Esophagus (tissue), 2 donors: Measurements from ENCODE around the gene STEAP2. TPM values are rescaled to one million over a fixed set of nuclear protein-coding genes. Genes with fewer than 3 reads are reported as not detected.

Experiments used
- H3K27ac ChIP-seq, 2 donors: one replicate each; pipeline ENCODE4 v1.5.1; 2013; ENCODE audit warnings: low read depth in 2 of 2, mild to moderate bottlenecking in 2 of 2, inconsistent platforms in 1 of 2, low read length in 1 of 2, moderate library complexity in 1 of 2
- H3K27me3 ChIP-seq, 2 donors: one replicate each; pipeline ENCODE4 v1.6.1; 2013; ENCODE audit warnings: low read length in 2 of 2, control low read depth in 1 of 2, mild to moderate bottlenecking in 1 of 2; ENCODE audit not compliant: insufficient read depth in 2 of 2, control insufficient read depth in 1 of 2
- H3K36me3 ChIP-seq, 2 donors: one replicate each; pipeline ENCODE4 v1.6.1; 2013; ENCODE audit warnings: low read length in 1 of 2; ENCODE audit not compliant: control insufficient read depth in 2 of 2, insufficient read depth in 2 of 2
- H3K4me1 ChIP-seq, 2 donors: one replicate each; pipeline ENCODE4 v1.6.1; 2013; ENCODE audit warnings: low read length in 1 of 2; ENCODE audit not compliant: control insufficient read depth in 2 of 2, insufficient read depth in 2 of 2
- H3K4me3 ChIP-seq, 2 donors: one replicate each; pipeline ENCODE4 v1.5.1; 2013; ENCODE audit warnings: low read length in 2 of 2, mild to moderate bottlenecking in 2 of 2, low read depth in 1 of 2, moderate library complexity in 1 of 2
- H3K9me3 ChIP-seq, 2 donors: one replicate each; pipeline ENCODE4 v1.6.1; 2013; ENCODE audit warnings: mild to moderate bottlenecking in 2 of 2, low read depth in 1 of 2, low read length in 1 of 2, moderate library complexity in 1 of 2; ENCODE audit not compliant: control insufficient read depth in 2 of 2, insufficient read depth in 1 of 2
- WGBS, 2 donors: extraction: QIAGEN DNeasy Blood & Tissue Kit; methylation state at CpG; one replicate each; pipeline ENCODE4 v1.1.7; 2013; 5-methylcytosine and 5-hydroxymethylcytosine counted together
- polyA plus RNA-seq, 2 donors: library from polyadenylated mRNA; stranded (reverse); fragments of 200-250 nt; gene quantifications; one replicate each; pipeline ENCODE4 v1.2.3, GENCODE V29; 2013
- donor health status: healthy with polysubstance abuse.
- donor health status: Bipolar disorder and iron deficiency.

The STEAP2 gene
- polyA plus RNA-seq, 2 donors: 2.1 to 2.6 TPM

DNA sequence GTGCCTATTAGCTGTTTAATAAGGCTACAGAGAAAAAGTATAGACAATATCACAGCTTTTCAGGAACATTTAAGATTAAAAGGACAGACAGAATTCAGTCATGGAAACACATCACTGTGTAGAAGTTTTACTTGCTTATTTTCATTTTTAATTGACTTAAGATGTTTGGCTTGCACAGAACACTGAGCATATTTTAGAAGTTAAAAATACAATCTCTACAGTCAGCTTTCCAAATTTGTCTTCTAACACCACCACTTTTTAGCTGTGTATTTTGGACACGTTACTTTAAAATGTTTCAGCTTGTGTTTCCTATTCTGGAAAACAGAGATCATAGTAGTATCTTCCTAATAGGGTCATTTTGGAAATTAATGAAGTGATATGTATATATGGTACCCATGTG, 45.2 kb downstream of the STEAP2 start:
- WGBS, 2 donors: 74 to 76% methylated on average over 1 of the region's 1 CpG
- Histone ChIP-seq H3K4me3 (no peak overlapping the region), H3K27me3 (no peaks in the 10 kb centered on the region), H3K36me3 (no peaks in the 10 kb centered on the region), H3K4me1 (peaks cover 0 to 2% of the 10 kb centered on the region in 2 donors), H3K27ac (no peak overlapping the region), H3K9me3 (no peaks in the 10 kb centered on the region)

DNA sequence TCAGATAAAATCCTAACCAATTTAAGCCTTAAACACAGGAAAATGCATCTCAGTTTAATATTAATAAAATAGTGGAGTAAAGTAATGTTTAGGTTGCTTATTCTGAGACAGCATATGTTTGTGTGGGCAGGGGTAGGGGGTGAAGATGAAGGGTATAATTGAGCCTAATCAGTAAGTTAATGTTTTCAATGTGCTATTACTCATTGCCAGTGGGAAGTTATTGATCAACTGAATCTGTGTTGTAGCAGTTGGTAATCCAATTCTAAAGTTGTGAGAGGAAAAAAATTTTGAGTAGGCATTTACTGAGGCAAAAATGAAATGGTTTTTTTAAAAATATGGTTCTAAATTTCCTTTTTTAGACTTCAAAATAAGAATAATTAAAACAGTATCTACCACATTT, 49.9 kb downstream of the STEAP2 start:
- Histone ChIP-seq H3K4me3 (no peak overlapping the region), H3K4me1 (no peaks in the 10 kb centered on the region), H3K27ac (no peak overlapping the region), H3K27me3 (no peaks in the 10 kb centered on the region), H3K36me3 (no peaks in the 10 kb centered on the region), H3K9me3 (no peaks in the 10 kb centered on the region)

DNA sequence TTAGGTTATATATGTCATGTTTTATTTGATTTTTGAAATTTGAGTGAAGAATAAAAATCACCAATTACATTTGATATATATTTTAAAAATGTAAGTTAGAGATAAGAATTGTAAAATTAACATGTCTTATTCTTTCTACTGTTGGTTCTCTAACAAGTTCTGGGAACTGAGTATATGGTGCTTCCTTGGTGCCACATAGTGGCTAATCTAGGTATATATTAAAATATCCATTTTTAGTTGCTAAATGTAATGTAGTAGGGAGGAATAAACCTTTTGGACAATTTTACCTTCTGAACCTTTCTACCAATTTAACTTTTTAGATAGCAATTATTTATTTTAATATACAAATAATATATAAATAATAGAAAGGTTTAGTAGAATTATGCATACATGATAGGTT, 50.9 kb downstream of the STEAP2 start:
- H3K4me3 ChIP-seq: no peak overlapping the region
- no peaks in the 10 kb centered on the region for H3K27me3 ChIP-seq
- no peaks in the 10 kb centered on the region for H3K9me3 ChIP-seq

DNA sequence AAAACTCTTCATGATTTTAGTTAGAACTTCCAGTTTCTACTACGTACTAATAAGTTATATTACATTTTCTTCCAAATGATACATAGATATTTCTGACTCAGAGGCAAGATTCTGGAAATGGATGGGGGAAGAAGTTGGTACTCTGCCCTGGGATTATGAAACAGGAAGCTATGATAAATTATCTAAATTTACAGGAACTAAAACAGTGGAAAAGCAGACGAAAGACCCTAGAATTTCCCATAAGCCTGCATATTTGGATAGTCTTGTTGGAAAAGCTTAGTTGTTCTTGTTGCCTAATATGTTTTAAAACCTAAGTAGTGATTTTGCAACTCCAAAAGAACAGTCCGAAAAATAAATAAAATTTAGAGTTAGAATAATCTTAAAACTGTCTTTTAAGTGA, 55.3 kb downstream of the STEAP2 start:
- Histone ChIP-seq H3K4me3 (no peak overlapping the region), H3K27me3 (no peaks in the 10 kb centered on the region), H3K36me3 (no peaks in the 10 kb centered on the region), H3K4me1 (no peaks in the 10 kb centered on the region), H3K9me3 (no peaks in the 10 kb centered on the region), H3K27ac (no peak overlapping the region)
- WGBS, 2 donors: 60 to 65% methylated on average over 3 of the region's 3 CpGs

More for the DNA sequence above, 50.9 kb downstream of the STEAP2 start:
- no peaks in the 10 kb centered on the region for H3K4me1 ChIP-seq
- H3K36me3 ChIP-seq: no peaks in the 10 kb centered on the region
- no peak overlapping the region for H3K27ac ChIP-seq

DNA sequence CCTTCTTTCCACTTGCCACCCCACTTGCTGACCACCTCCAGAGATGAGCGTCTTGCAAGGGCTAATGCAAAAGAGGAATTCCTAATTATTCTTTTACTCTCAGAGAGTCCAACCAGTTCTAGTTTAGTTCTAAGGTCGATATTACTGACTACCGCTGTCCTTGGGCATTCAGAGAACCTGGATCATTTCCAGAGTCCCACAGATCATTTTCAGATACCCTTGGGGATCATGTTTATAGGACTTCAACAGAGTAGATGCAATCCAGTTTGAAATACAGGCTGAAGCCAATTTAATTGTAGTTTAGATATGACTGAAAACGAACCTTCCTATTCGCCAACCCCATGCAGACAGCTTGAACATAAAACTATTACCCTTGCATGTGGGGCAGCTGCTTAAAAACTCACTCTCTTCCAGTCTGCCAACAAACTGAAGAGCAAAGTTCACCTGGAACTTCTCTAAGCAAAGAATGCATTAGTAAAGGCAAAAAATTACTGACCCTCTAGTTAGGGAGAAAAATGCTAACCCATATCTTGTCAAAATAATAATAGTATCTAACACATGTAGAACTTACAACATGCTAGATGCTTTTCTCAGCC, 55.8 kb downstream of the STEAP2 start:
- H3K36me3 ChIP-seq: no peaks in the 10 kb centered on the region
- no peaks in the 10 kb centered on the region for H3K9me3 ChIP-seq
- H3K4me1 ChIP-seq: no peaks in the 10 kb centered on the region
- H3K27me3 ChIP-seq: no peaks in the 10 kb centered on the region
- no peak overlapping the region for H3K27ac ChIP-seq
- WGBS, 2 donors: 77 to 82% methylated on average over 5 of the region's 5 CpGs
- H3K4me3 ChIP-seq: no peak overlapping the region

DNA sequence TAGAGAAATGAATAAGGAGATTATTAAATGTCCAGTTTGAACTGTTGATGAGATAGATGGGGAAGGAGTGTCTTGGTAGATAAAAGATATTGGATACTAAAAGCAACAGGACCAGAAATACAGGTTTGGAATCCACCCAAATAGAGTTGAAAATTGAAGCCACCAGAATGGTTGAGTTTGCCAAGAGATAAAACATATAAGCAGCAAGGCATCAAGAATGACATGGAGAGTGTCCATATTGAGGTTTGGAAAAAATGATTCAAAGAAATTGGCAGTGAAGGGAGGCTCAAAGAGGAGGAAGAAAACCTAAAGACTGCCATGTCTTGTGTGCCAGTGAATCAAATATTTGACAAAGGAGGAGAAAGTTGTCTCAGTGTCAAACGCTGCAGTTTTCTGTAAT, 57.6 kb downstream of the STEAP2 start:
- Histone ChIP-seq H3K4me3 (no peak overlapping the region), H3K36me3 (no peaks in the 10 kb centered on the region), H3K9me3 (no peaks in the 10 kb centered on the region), H3K27ac (no peak overlapping the region), H3K4me1 (no peaks in the 10 kb centered on the region), H3K27me3 (no peaks in the 10 kb centered on the region)
- WGBS, 2 donors: 46 to 57% methylated on average over 1 of the region's 1 CpG

DNA sequence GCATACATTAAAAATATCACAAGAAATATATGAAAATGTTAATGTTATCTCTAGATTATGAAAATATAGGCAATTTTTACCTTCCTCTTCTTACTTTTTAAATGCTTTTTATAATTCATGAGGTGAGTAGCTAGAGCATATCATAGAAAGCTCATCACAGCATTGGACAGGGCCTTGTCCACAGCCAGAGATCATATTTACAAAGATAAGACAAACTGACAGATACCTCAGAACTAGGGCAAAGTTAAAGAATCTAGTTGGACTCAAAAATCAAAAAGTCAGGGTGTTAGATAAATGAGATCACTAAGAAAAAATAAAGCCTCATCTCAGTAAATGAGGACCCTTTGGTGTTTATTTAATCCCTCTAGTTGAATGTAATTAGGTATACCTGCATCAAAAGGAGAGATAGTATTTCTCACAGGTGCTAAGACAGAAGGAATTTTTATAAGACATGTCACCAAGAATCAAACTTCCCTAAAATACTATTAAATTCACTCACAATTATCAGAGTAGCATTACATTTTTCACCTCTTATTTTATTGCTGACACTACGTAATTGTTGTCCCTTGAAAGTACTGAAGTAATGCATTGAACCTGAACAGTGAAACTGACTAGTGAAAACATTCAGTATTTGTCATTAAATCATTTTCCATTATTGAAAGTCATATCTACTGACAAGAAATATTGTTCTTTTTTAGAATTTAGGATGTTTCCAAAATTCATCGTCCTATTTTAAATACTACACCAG, 59.1 kb downstream of the STEAP2 start:
- H3K4me3 ChIP-seq: no peak overlapping the region
- WGBS, 2 donors: 93 to 96% methylated on average over 2 of the region's 2 CpGs
- H3K36me3 ChIP-seq: no peaks in the 10 kb centered on the region
- no peaks in the 10 kb centered on the region for H3K27me3 ChIP-seq
- no peaks in the 10 kb centered on the region for H3K9me3 ChIP-seq
- no peaks in the 10 kb centered on the region for H3K4me1 ChIP-seq
- H3K27ac ChIP-seq: no peak overlapping the region

DNA sequence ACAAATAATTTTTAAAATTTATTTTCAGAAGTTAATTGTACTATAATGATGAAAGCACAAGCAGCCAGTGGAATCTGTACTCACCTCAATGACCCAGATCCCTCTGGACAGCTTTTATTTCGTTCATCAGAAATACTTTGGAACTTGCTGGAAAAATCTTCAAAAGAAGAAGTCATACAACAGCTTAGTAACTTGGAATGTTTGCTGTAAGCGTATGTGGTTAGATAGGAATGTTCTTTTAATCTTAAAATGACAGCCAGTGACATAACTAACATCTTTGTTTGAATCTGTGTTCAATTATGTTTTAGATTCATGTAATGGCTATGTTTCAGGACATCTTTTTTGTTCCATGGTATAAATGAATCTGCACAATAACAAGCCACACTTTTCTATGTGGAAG, 60.2 kb downstream of the STEAP2 start:
- no peak overlapping the region for H3K27ac ChIP-seq

DNA sequence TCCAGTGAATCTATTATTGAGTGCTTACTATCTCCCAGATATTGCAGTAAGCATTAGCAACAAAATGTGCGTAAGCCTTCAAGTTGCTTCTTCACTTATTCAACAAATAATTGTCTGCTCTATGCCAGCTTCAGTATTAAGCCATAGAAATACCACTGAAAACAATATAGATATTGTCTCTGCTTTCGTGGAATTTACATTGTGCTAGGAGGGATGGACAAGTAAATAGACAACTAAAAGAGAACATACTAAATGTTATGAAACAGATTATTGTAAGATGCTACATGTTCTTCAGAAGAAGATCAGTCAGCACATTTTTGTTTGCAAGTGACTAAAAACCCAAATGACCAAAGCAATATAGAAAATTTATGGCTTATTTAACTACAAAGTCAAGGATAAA, 60.7 kb downstream of the STEAP2 start:
- WGBS, 2 donors: 87 to 93% methylated on average over 2 of the region's 2 CpGs
- H3K36me3 ChIP-seq: no peaks in the 10 kb centered on the region
- H3K27ac ChIP-seq: no peak overlapping the region
- no peaks in the 10 kb centered on the region for H3K4me1 ChIP-seq
- no peaks in the 10 kb centered on the region for H3K9me3 ChIP-seq
- no peaks in the 10 kb centered on the region for H3K27me3 ChIP-seq
- no peak overlapping the region for H3K4me3 ChIP-seq

More for the DNA sequence above, 60.2 kb downstream of the STEAP2 start:
- no peaks in the 10 kb centered on the region for H3K4me1 ChIP-seq
- H3K27me3 ChIP-seq: no peaks in the 10 kb centered on the region
- no peaks in the 10 kb centered on the region for H3K9me3 ChIP-seq
- WGBS, 2 donors: 53 to 56% methylated on average over 2 of the region's 2 CpGs
- H3K36me3 ChIP-seq: no peaks in the 10 kb centered on the region
- H3K4me3 ChIP-seq: no peak overlapping the region

DNA sequence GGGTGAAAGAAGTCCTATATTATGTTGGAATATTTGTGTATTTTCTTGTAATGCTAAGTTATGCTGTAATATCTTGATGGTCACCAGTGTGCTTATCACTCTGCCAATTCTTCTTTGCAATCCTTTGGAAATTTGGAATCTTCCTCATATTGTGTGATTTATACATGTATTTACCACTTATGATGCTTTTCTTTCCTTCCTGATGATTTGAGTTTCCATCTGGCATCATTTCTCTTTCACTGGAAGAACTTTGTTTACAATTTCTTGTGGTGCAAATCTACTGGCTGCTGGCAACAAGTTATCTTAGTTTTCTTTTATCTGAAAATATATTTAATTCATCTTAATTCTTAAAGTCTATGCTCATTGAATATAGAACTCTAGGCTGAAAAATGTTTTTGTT, 62.6 kb downstream of the STEAP2 start:
- H3K36me3 ChIP-seq: no peaks in the 10 kb centered on the region
- H3K4me1 ChIP-seq: no peaks in the 10 kb centered on the region
- no peak overlapping the region for H3K4me3 ChIP-seq
- H3K27ac ChIP-seq: no peak overlapping the region
- no peaks in the 10 kb centered on the region for H3K27me3 ChIP-seq
- no peaks in the 10 kb centered on the region for H3K9me3 ChIP-seq
